ENCODE measurements around the gene ETHE1.
"Not testable (repeated sequence)": the region's sequence is repeated elsewhere in the genome, so short reads cannot be mapped to it uniquely, and the experiment has no call there.

Gene ETHE1

DNA sequence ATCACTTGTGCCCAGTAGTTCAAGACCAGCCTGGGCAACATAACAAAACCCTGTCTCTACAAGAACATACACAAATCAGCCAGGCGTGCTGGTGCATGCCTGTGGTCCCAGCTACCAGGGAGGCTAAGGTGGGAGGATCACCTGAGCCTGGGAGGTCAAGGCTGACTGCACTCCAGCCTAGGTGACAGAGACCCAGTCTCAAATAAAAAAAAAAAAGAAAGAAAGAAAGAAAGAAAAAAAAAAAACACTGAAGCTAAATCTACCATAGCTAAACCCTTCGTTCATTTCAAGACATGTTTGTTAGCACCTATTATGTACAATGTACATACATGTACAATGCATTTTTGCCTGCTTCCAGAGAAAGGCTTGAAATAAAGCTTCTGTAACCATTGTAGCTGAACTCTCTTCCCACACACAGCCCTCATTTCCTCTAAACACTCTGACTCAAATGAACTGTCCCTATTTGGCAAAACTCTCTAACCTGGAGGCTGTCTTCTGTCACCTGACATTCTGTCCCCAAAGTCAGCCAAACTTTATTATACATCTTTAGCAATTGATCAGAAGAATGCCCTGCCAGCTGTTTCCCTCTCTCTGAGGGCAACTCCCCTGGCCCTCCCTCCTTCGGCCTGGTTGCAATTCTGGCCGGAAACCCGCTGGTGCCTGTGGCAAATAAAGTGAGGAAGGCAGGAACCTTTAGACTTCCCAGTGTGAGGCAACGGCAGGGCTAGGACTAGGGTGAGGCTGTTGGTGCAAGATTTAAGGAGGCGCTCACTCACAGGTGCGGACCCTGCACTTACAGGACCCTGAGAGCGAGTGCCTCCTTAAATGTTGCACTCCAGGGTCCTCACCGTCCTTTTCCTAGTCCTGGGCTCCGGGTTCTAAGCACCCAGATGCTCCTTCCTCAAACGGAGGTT, 1.8 kb downstream of the ETHE1 start:
- DNase-seq = peak in 24 of 58 donors; percentile 3 to 37 (median 12)

DNA sequence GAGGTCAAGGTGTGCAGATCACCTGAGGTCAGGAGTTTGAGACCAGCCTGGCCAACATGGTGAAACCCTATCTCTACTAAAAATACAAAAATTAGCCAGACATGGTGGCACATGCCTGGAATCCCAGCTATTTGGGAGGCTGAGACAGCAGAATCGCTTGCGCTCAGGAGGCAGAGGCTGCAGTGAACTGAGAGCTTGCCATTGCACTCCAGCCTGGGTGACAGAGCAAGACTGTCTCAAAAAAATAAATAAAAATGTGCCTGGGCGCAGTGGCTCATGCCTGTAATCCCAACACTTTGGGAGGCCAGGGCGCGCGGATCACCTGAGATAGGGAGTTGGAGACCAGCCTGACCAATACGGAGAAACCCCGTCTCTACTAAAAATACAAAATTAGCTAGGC, 3.3 kb downstream of the ETHE1 start:
- DNase-seq = not testable (repeated sequence)

DNA sequence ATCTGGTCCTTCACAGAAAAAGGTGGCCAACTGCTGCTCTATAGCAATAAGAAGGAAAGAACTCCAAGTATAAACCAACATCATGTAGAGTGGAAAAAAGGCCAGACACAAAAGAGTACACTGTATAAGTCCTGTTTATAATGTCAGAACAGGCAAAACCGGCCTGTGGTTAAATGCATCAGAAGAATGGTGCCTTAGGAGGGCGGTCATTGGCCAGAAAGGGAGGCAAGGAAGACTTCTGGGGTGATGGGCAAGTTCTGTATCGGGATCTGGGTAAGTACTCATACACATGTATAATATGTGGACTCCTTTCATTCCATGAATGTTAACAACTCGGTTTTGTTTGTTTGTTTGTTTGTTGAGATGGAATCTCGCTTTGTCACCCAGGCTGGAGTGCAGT, 4.1 kb downstream of the ETHE1 start:
- no peak for DNase-seq

DNA sequence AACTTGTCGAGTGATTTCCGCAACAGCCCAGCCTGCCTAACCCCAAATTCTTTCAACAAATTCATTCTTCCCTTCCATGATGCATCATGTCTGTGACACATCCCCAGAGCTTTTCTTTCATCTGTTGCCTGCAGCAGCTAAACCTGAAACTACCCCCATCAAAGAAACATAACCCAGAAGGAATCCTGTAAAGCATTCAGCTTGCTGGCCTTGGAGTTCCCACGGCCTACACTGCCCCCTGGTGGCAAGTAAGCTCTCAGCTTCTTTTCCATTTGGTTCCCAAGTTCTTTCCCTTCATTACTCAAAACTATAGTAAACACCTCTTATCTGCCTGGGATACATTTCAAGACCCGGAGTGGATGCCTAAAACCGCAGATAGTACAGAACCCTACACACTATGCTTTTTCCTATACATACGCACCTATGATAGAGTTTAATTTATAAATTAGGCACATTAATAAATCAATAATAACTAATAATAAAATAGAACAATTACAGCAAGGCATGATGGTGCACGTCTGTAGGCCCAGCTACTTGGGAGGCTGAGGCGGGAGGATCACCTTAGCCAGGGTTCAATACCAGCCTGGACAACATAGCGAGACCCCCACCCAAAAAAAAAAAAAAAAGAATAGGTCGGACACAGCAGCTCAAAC, 7.4 kb downstream of the ETHE1 start:
- peak in 53 of 58 donors; percentile 7 to 87 (median 56) for DNase-seq

DNA sequence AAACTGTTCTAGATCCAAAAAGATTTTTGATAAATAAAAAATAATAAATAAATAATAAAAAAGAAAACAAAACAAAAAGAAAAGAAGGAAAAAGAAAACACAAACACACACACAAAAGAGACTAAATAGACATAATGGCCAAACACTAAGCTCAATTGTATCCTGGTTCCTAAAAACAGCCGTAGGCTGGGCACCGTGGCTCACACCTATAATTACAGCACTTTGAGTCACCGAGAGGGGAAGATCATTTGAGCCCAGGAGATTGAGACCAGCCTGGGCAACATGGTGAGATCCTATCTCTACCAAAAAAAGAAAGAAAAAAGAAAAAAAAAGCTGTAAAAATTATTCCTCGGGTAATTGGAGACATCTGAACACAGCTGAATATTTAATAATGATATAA, 8.9 kb downstream of the ETHE1 start:
- no peak for DNase-seq

DNA sequence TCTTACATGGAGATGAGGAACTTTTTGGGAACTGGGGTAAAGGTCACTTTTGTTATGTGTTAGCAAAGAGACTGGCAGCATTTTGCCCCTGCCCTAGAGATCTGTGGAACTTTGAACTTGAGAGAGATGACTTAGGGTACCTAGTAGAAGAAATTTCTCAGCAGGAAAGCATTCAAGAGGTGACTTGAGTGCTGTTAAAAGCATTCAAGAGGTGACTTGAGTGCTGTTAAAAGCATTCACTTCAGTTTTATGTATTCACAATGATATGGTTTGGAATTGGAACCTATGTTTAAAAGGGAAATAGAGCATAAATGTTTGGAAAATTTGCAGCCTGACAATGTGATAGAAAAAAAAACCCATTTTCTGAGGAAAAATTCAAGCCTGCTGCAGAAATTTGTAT, 14.6 kb downstream of the ETHE1 start:
- not testable (repeated sequence) for DNase-seq

DNA sequence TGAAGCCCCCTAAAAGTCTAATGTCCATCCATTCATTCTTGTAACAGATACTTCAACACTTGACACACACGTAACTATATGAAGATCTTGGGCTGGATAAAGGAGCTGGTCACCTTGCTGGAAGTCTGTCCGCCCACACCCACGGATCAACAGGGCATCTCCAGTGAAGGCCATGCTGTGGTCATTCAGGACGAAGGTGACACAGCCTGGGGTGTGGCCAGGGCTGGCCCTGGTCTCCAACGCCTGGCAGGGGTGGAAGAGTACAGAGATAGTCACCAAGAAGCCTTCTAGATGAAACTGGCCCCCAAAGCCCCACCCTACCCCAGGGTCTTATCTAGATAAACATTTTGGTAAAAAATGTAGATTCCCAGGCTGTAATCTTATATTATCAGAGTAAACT, 15.7 kb downstream of the ETHE1 start:
- no peak for DNase-seq

DNA sequence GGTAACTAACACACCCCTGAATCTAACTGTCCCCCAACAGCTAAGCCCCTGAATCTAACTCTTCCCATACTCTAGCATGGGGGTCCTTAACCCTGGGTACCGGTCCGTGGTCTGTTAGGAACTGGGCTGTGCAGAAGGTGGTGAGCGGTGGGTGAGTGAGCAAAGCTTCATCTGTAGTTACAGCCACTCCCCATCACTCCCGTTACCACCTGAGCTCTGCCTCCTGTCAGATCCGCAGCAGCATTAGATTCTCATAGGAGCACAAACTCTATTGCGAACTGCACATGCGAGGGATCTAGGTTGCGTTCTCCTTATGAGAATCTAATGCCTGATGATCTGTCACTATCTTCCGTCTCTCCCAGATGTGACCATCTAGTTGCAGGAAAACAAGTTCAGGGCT, 16.3 kb downstream of the ETHE1 start:
- no peak for DNase-seq

DNA sequence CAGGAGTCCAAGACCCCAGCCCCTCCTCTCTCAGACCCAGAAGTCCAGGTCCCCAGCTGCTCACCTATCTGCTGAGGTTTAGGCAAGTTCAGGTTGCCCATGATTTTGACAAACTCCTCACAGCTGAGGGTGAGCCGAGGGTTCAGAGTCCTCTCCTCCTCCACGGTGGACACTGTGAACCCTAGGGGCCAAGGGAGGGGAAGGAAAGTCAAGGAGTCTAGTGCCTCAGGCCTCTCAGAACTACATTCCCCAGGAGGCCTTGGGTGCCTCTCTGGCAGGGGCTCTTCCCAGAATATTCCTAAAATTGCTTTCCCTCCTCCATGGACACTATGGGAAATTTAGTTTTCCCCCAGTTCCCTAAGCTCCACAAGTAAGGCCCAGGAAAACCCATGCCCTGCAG, 19.1 kb downstream of the ETHE1 start:
- no peak for DNase-seq

DNA sequence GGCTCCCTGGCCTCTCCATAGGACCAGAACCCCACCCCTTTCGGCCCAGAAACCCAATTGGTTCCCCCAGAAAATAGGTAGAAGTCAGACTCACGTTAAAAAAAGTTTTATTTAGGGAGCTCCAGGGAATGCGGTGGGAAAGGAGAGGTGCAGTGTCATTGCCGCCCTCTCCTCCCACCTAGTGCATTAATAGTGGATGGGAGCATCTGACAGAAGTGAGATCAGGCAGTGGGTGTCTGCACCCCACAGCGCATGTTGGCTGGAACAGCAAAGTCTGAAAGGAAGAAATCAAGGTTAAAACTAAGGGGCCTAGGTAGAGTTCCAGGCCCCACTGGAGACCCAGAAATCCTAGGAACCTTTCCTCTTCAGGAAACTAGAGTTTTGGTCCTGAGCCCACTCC, 20.4 kb downstream of the ETHE1 start:
- DNase-seq = peak in 1 of 58 donors; percentile 22

DNA sequence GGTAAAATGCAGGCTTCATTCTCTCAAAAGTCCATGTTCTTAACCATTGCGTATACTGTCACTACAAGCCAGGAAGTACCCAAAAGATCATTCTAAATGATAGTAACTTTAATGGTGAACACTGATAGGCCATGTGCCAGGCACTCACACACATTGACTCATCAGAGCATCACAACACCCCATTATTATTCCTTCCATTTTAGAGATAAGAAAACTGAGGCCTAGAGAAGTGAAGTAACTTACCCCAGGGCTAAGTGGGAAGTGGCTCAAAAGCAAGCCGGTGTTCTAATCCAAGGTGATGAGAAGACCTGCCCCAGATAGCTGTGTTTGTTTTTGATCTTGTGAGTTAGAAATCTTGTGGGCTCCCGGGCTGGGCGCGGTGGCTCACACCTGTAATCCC, 21.1 kb downstream of the ETHE1 start:
- no peak for DNase-seq

DNA sequence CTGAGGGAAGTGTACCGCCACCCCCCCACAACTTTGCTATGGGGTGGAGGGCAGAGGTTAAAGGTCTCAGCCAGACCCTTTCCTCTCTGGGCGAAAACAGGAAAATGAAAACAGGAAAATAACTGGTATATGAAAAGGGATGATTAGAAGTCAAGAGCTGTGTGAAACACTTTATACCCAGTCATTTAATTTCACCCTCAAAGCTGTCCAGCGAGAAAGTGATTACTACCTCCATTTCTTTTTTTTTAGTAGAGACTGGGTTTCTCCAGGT, 21.9 kb downstream of the ETHE1 start:
- no peak for DNase-seq

DNA sequence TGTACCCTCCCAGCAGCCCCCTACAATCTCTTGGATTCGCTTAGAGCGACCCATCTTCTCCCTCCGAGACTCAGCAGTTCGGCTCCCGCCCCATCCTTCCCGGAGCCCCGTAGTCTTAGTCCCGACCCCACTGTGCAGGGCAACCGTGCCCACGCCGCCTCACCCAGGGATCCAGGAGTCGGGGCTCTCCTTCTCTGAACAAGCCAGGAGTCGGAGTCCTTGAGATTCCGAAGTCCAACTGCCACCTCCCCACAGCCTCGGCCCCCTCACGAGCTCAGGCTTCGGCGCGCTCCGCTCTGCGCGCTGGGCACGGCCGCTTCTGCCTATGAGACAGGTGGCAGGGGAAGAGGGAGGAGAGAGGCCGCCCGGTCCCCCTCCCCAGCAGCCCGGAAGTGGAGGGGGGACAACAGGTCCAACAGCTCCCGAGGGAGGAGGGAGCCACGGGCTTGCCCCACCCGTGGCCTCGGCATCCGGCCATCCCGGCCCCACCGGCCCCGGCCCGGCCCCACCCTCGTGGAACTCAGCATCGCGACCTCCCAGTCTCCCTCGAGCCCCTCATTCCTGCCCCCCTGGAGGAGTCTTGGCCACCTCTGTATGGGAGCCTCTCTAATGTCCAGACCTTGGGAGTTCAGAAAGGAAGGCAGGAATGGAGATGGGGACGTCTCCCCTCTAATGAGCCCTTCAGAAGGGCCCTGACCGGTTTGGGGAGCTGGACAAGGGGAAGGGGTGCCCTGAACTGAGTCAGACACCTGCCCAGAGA, 22.4 kb downstream of the ETHE1 start, which contains the start of gene PHLDB3:
Gene PHLDB3 (minus strand): TSS at position 321 of the 760 bp plus-strand sequence. CDS start 628 bp downstream, outside the sequence.
- DNase-seq = peak in 12 of 58 donors; percentile 19 to 56 (median 41)

DNA sequence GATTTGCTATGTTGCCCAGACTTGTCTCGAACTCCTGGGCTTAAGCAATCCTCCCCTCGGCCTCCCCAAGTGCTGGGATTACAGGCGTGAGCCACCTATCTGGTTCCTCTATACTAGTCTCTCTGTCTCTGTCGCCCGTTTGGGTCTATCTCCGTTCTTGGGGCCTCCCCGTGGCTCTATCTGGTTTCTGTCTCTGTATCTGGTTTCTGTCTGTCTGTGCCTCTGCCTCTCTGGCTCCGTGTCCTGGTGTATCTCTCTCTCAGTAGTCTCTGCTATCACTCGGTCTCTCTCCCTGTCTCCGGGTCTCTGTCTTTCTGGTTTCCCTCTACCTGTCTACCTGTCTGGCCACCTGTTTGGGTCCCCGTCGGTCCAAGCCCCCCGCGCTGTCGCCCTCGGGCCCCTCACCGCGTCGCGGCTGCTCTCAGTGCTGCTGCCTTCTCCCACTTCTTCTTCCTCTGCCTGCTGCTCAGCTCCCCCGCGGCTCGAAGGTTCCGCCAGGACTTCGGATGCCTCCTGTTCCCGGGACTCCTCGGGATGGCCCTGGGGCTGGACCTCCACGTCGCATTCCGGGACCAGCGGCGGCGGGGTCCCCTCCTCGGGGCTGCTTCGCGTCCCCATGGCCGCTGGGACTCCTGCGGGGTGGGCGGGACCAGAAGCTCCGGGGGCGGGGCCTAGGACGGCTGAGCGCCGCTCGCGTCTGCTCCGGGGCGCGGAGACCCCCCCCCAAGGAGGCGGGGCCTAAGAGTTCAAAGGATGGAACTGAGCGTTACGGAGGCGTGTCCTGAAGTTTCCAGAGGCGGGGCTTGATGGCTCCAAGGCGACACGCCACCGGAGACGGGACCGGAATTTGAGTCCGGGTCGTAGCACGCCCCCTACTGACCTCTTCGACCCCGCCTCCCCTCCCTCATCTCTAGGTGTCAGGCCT, 23.2 kb downstream of the ETHE1 start:
- DNase-seq = peak; percentile 25 to 97 (median 90)

DNA sequence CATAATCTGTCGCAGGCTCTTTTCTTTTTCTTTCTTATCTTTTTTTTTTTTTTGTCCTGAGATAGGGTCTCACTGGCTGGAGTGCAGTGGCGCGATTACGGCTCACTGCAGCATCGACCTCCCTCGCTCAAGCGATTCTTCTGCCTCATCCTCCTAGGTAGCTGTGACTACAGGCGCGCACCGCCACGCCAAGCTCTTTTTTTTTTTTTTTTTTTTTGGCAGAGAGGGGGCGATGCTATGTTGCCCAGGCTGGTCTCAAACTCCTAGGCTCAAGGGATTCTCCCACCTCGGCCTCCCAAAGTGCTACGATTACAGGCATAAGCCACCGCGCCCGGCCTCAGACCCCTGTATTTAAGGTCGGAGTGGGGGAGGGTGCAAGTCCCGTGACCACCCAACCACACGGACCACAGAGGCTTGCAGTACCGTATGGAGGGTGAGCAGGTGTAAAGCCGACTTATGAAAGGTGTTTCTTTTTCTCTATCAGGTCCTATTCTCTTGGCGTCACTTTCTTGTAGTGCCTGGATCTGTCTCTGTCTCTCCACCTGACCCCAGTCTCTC, 24.5 kb downstream of the ETHE1 start:
- no peak for DNase-seq

DNA sequence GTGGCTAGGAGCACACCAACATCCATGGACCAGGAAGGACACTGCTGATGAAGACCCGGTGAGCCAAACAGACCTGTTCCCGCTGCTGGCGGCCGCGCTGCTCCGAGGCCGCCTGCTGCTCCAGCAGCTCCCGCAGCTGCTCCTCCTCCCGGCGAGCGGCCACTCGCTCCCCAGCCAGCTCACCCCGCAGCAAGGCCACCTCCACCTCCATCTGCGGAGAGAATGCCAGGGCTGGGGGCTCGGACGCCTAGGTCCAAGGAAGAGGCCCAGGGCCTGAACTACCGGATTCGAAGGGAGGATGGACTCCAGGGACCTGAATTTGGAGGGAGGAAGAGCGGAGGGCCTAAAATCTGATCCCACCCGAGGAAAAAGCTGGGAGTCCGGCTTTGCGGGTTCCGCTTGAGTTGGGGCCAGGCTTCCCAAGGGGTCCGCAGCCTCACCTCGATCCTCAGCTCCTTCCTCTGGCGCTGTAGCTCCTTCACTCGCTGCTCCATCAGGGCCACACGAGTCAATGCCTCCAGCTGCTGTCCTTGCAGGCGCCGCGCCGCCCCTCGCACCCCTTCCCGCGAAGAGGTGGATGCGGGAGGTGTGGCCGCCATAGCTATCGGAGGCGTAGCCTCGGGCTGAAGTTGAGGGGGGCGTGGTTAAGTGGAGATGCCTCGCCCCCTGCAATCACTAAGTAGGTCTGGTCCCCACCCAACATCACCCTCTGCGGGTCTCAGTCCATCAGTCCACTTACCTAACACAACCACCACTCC, 25.2 kb downstream of the ETHE1 start:
- no peak for DNase-seq

DNA sequence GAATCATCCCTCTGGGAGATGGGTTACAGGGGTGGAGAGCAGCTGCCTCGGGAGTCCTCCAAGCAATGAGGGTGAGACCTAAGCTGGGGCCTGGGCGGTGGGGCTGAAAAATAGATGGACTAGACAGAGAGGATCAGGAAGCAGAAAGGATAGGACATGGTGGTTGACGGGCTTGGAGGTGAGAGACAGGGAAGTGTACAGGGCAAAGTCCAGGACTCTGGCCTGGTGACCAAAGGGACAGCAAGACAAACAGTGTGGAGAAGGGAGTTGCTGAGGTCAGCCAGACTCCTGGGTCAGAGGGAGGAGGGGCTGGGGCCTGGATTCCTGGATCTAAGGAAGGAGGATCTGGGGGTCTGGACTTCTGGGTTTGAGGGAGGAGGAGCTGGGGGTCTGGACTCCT, 28.0 kb downstream of the ETHE1 start:
- no peak for DNase-seq

DNA sequence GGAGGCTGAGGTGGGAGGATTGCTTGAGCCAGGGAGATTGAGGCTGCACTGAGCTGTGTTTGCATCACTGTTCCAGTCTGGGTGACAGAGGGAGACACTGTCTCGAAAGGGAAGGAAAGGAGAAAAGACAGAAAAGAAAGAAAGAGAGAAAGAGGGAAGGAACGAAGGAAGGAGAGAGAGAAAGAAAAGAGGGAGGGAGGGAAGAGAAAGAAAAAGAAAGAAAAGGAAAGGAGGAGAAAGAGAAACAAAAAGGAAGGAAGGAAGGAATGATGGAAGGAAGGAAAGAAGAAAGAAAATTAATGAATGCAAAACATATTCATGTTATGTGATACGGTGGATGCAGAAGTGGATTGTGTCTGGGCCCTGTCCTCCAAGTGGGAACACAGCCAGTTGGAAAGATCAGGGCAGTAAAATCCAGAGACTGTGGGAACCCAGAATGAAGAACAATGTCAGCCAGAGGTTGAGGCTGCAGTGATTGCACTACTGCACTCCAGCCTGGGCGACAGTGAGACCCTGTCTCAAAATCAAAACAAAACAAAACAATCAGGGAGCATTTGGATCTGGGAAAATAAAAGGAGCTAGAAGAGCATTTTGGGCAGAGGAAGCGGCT, 28.7 kb downstream of the ETHE1 start:
- DNase-seq = no peak

DNA sequence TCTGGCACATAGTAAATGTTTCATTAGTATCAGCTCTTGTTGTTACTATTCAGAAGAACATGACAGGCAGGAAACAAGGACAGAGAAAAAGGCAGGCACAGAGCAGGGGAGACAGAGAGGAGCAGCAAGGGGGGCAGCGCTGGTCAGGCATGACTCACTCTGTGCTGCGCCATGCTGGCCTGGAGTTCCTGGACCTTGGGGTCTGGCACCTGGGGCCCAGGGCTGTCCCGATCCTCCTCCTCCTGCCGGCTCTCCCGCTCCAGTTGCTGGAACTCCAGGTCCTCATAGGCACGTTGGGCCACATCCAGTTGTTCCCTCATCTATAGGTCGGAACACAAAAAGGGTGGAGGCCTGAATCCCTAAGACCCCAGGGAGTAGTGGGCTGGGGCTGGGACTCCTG, 30.0 kb downstream of the ETHE1 start:
- no peak for DNase-seq

Measured in anterior cingulate cortex (tissue), 58 donors.